GM21367 (cell line): ENCODE results near the gene MACROD2.
"Not testable (repeated sequence)": the region's sequence is repeated elsewhere in the genome, so short reads cannot be mapped to it uniquely, and the experiment has no call there.

Source experiments
- ATAC-seq: cut with Tn5 transposase; IDR thresholded peaks from one replicate; pipeline ENCODE4 v1.9.1; 2021; ENCODE audit not compliant: unreplicated experiment

Gene MACROD2

GRCh38 chr20:14450256-14450655 lies 454.9 kb downstream of the MACROD2 start:
- ATAC-seq = no peak

- ATAC-seq = no peak
These were observed 456.1 kb downstream of the MACROD2 start for GRCh38 chr20:14451458-14451857.

- no peak for ATAC-seq
These were observed 457.9 kb downstream of the MACROD2 start for GRCh38 chr20:14453259-14453658.

GRCh38 chr20:14454296-14454695 lies 459.0 kb downstream of the MACROD2 start:
- ATAC-seq = no peak

- ATAC-seq = not testable (repeated sequence)
These were observed 471.9 kb downstream of the MACROD2 start for GRCh38 chr20:14467104-14467827.

- ATAC-seq = no peak
These were observed 475.0 kb downstream of the MACROD2 start for GRCh38 chr20:14470231-14470899.

- no peak for ATAC-seq
These were observed 475.8 kb downstream of the MACROD2 start for GRCh38 chr20:14470977-14471661.

- ATAC-seq = no peak
These were observed 481.8 kb downstream of the MACROD2 start for GRCh38 chr20:14477125-14477524.

GRCh38 chr20:14478126-14478525 lies 482.8 kb downstream of the MACROD2 start:
- ATAC-seq = no peak

- ATAC-seq = no peak
These were observed 486.5 kb downstream of the MACROD2 start for GRCh38 chr20:14481863-14482262.

- ATAC-seq = no peak
These were observed 492.9 kb downstream of the MACROD2 start for GRCh38 chr20:14488212-14488611.

- no peak for ATAC-seq
These were observed 493.6 kb downstream of the MACROD2 start for GRCh38 chr20:14488756-14489479.

GRCh38 chr20:14489544-14489943 lies 494.2 kb downstream of the MACROD2 start:
- ATAC-seq = no peak

- ATAC-seq = no peak
These were observed 496.1 kb downstream of the MACROD2 start for GRCh38 chr20:14491436-14491835.

GRCh38 chr20:14493408-14493807 lies 498.1 kb downstream of the MACROD2 start:
- no peak for ATAC-seq

GRCh38 chr20:14494355-14494754 lies 499.0 kb downstream of the MACROD2 start:
- no peak for ATAC-seq

- ATAC-seq = no peak
These were observed 499.8 kb downstream of the MACROD2 start for GRCh38 chr20:14495066-14495465.

- no peak for ATAC-seq
These were observed 501.7 kb downstream of the MACROD2 start for GRCh38 chr20:14497004-14497403.

GRCh38 chr20:14498772-14499171 lies 503.5 kb downstream of the MACROD2 start:
- ATAC-seq = no peak

GRCh38 chr20:14505476-14505875 lies 510.2 kb downstream of the MACROD2 start:
- ATAC-seq = no peak

GRCh38 chr20:14507711-14508110 lies 512.4 kb downstream of the MACROD2 start:
- ATAC-seq = no peak
